Measurements from ENCODE around the gene FHIT. TPM values are rescaled to one million over a fixed set of nuclear protein-coding genes. Genes with fewer than 3 reads are reported as not detected.

FHIT gene
- total RNA-seq, 1 donor, result 2.2 TPM

DNA sequence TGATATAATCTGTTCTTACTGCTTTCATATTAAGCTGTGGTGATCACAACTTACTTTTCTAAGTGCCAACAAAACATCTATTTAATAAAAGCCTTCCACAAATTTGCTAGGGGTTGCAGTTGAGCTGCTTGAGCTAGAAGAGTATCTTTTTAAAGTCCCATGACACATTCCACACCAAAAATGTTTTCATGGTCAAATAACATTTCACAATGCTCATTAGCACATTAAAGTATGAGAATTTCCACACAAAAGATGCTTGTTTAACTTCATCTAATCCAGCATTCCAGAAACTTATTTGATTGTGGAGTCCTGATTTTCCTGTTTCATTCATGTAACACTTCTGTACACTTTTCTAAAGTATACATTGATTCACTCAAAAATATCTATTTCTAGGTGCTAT lies 1325.3 kb downstream of the FHIT start:
- H3K4me3 ChIP-seq (ENCODE audit: low read depth, low read length), result no peak overlapping the region
- DNase-seq (ENCODE audit: low read depth), result no peak
- TF ChIP-seq, protein P1, sequence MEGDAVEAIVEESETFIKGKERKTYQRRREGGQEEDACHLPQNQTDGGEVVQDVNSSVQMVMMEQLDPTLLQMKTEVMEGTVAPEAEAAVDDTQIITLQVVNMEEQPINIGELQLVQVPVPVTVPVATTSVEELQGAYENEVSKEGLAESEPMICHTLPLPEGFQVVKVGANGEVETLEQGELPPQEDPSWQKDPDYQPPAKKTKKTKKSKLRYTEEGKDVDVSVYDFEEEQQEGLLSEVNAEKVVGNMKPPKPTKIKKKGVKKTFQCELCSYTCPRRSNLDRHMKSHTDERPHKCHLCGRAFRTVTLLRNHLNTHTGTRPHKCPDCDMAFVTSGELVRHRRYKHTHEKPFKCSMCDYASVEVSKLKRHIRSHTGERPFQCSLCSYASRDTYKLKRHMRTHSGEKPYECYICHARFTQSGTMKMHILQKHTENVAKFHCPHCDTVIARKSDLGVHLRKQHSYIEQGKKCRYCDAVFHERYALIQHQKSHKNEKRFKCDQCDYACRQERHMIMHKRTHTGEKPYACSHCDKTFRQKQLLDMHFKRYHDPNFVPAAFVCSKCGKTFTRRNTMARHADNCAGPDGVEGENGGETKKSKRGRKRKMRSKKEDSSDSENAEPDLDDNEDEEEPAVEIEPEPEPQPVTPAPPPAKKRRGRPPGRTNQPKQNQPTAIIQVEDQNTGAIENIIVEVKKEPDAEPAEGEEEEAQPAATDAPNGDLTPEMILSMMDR (IDR thresholded peaks at IDR 0.05; ENCODE audit: insufficient read depth, low read depth, low read length), result no peak

DNA sequence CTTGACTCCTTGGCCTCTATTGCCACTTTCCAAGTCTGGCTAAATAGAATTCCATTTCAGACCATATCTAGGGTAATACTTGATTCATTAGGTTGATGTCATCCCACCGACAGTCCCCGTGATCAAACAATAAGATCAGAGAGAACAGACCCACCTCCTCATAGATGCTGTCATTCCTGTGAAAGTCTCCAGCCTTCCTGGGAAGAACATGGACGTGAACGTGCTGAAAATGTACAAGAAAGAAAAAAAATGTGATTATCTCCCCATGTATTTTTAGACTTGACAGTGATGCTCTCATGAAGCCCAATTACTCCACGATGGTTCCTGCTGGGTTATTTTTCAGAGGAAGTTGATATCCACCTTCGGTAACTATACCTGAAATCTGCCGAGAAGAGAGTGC lies 1329.1 kb downstream of the FHIT start:
- no peak overlapping the region for H3K4me3 ChIP-seq (ENCODE audit: low read depth, low read length)
- TF ChIP-seq, protein P1 (IDR thresholded peaks at IDR 0.05; ENCODE audit: insufficient read depth, low read depth, low read length), result no peak
- no peak for DNase-seq (ENCODE audit: low read depth)

DNA sequence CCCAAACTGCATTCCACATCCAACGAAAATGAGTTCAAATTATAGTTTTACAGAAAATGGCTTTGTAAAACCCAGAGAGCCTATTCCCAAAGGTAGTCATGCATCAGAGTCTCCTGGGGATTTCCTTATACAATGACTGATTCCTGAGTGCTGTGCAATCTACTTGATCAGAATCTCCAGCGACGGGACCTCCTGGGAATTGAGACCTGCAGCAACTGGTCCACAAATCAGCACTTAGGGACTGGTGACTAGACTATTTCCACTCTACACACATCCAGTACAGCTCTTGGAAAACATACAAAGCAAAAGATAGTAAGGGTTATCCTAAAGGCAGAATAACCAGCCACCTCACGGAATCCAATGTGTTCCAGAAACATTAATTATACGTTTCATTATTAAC lies 1330.4 kb downstream of the FHIT start:
- TF ChIP-seq, protein P1 (IDR thresholded peaks at IDR 0.05; ENCODE audit: insufficient read depth, low read depth, low read length), result no peak
- H3K4me3 ChIP-seq (ENCODE audit: low read depth, low read length), result no peak overlapping the region
- no peak for DNase-seq (ENCODE audit: low read depth)

DNA sequence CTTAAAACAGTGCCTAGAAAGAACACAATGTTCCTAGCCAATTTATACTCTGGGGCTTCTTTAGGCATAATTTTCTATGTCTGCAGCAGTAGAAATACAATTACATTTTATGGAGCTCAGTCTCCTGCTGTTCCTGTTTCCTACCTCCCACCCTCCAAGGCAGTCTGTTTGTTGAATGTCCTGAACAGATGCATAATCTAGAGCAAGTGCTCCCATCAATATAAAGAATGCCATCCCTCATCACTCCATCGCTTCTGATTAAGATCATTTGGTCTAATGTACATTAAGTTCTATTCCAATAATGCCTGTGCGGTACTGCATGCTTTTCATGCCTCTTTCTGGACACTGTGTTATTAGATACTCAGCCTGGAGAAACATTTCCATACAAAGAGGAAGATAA lies 1331.7 kb downstream of the FHIT start:
- no peak overlapping the region for H3K4me3 ChIP-seq (ENCODE audit: low read depth, low read length)
- no peak for DNase-seq (ENCODE audit: low read depth)
- TF ChIP-seq, protein P1 (IDR thresholded peaks at IDR 0.05; ENCODE audit: insufficient read depth, low read depth, low read length), result no peak

DNA sequence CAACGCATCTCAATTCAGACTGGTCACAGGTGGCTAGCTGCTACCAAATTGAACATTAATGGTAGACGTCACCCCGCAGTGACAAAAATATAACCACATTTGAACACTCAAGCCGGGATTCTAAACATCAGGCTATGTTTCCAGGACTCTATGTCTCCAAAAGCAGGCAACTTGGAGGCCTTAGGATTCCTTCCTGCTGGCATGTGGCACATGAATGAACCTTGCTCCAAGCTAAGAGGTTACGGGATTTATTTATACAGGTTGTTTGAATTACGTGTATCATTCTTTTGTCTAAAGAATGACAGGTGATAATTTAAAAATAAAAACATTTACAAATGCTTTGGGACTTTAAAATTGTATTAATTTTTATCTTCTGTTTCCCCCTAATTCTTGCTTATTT lies 1337.0 kb downstream of the FHIT start:
- DNase-seq (ENCODE audit: low read depth), result no peak
- TF ChIP-seq, protein P1 (IDR thresholded peaks at IDR 0.05; ENCODE audit: insufficient read depth, low read depth, low read length), result no peak
- H3K4me3 ChIP-seq (ENCODE audit: low read depth, low read length), result no peak overlapping the region

DNA sequence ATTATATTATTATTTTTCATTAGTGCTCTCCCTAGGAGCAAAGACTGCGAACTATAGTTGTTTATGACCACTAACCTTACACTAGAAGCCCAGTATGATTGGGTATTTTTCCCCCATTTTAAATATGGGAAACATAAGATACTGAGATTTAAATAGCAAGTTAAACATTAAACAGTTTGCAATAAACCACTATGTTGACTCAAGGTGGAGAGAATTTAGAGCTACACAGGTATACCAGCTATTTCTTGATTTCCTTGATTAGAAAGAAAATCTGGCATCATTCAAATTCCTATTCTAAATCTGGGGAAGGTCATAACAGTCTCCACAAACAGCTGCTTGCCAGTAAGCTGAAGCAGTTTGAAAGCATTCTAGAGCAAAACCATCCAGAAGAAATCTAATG lies 1337.6 kb downstream of the FHIT start:
- no peak for DNase-seq (ENCODE audit: low read depth)
- H3K4me3 ChIP-seq (ENCODE audit: low read depth, low read length), result no peak overlapping the region
- TF ChIP-seq, protein P1 (IDR thresholded peaks at IDR 0.05; ENCODE audit: insufficient read depth, low read depth, low read length), result no peak

DNA sequence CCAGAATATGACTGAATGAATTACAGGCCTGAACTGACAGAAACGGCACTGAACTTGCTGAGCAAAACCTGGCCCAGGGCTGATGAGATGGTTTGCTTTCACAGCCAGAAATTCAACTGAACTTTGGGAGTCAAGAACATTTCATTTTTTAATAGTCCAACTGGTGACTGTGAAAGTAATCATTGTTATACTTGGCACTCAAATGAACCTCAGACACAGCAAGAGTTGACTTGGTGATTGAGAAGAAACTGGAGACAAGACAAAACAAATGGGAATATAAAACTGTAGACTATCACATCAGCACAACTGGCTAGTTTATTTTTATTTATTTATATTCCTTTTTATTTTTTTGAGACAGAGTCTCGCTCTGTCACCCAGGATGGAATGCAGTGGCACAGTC lies 1342.6 kb downstream of the FHIT start:
- TF ChIP-seq, protein P1 (IDR thresholded peaks at IDR 0.05; ENCODE audit: insufficient read depth, low read depth, low read length), result no peak
- DNase-seq (ENCODE audit: low read depth), result no peak
- no peak overlapping the region for H3K4me3 ChIP-seq (ENCODE audit: low read depth, low read length)

Measured in fibroblast of villous mesenchyme (primary cell).